Activated naive CD4-positive, alpha-beta T cell treated with anti-CD3 and anti-CD28 coated beads, Interleukin-2, amount 50 U/mL, for 24 hours (primary cell): Measurements from ENCODE around the gene COLEC11.

Experiments used
- H3K27ac Mint-ChIP-seq: one replicate; pipeline ENCODE4 v1.8.0; 2021; ENCODE audit warnings: mild to moderate bottlenecking, mixed read lengths
- H3K27me3 Mint-ChIP-seq: one replicate; pipeline ENCODE4 v1.8.0; 2021; ENCODE audit warnings: mixed read lengths
- H3K36me3 Mint-ChIP-seq: one replicate; pipeline ENCODE4 v1.8.0; 2021; ENCODE audit warnings: mixed read lengths
- H3K4me1 Mint-ChIP-seq: one replicate; pipeline ENCODE4 v1.8.0; 2021; ENCODE audit warnings: mixed read lengths
- H3K4me3 Mint-ChIP-seq: one replicate; pipeline ENCODE4 v1.8.0; 2021; ENCODE audit warnings: mild to moderate bottlenecking, mixed read lengths
- H3K9me3 Mint-ChIP-seq: one replicate; pipeline ENCODE4 v1.8.0; 2021; ENCODE audit warnings: mixed read lengths

The COLEC11 gene

DNA sequence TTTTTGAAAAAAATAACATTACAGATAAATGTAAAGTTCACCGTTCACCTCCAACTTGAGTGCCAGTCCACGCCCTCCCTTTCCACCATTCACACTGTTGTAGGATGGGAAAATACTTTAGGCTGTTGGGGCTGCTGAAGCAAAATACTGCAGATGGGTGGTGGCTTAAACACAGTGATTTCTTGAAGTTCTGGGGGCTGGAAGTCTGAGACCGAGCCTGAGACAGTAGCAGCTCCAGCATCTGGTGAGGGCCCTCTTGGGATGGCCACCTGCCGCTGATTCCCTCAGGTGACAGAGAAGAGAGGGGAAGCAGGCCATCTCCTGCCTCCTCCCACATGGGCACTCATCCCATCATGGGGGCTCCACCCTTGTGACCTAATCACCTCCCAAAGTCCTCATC lies 80.8 kb downstream of the COLEC11 start:
- H3K36me3 Mint-ChIP-seq = no peaks in the 10 kb centered on the region
- H3K9me3 Mint-ChIP-seq = no peaks in the 10 kb centered on the region
- no peak overlapping the region for H3K4me3 Mint-ChIP-seq
- no peak overlapping the region for H3K27ac Mint-ChIP-seq
- no peaks in the 10 kb centered on the region for H3K4me1 Mint-ChIP-seq
- H3K27me3 Mint-ChIP-seq = no peaks in the 10 kb centered on the region

DNA sequence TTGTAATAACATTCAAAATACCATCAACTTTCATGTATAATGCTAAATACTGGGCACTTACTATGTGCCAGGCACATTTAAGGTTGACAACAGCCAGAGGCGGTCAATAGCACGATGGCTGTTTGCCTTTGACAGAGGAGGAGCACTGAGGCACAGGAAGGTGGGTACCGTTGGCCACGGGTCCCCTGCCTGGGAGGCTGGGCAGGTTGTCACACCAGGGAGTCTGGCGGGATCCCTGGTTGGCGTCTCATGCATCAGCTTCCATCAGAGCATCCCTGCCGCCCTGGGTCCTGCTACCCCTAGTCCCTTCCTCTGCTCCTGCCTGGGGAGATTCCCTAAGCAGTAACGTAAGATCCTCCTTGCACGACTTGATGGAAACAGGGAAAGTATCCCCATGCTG lies 82.5 kb downstream of the COLEC11 start:
- Mint-ChIP-seq H3K27me3 (no peaks in the 10 kb centered on the region), H3K36me3 (no peaks in the 10 kb centered on the region), H3K9me3 (no peaks in the 10 kb centered on the region), H3K4me3 (no peak overlapping the region), H3K27ac (no peak overlapping the region), H3K4me1 (no peaks in the 10 kb centered on the region)

GRCh38 chr2:3678212-3678611 lies 83.3 kb downstream of the COLEC11 start:
- H3K27ac Mint-ChIP-seq = no peak overlapping the region
- H3K4me1 Mint-ChIP-seq = no peaks in the 10 kb centered on the region
- no peaks in the 10 kb centered on the region for H3K36me3 Mint-ChIP-seq
- no peak overlapping the region for H3K4me3 Mint-ChIP-seq
- no peaks in the 10 kb centered on the region for H3K27me3 Mint-ChIP-seq
- no peaks in the 10 kb centered on the region for H3K9me3 Mint-ChIP-seq

DNA sequence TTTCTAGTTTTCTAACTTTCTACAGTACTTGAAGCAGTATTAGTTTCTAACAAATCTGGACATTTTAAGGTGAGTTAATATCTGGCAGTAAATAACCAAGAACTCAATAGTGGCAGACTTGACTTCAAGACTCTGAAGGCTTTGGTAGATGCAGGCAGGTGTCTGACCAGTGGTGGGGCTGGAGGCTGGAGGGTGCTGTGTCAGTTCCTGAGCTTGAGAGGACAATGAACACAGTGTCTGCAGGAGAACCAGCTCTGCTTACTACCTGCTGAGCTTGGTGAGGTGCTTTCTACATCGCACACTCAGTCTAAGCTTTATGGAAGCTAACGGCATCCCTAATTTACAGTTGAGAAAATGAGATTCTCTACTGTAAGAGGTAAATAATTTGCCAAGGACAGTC lies 84.3 kb downstream of the COLEC11 start:
- no peaks in the 10 kb centered on the region for H3K9me3 Mint-ChIP-seq
- H3K27ac Mint-ChIP-seq = no peak overlapping the region
- no peaks in the 10 kb centered on the region for H3K36me3 Mint-ChIP-seq
- H3K4me1 Mint-ChIP-seq = no peaks in the 10 kb centered on the region
- peaks cover 1% of the 10 kb centered on the region for H3K27me3 Mint-ChIP-seq
- H3K4me3 Mint-ChIP-seq = no peak overlapping the region

DNA sequence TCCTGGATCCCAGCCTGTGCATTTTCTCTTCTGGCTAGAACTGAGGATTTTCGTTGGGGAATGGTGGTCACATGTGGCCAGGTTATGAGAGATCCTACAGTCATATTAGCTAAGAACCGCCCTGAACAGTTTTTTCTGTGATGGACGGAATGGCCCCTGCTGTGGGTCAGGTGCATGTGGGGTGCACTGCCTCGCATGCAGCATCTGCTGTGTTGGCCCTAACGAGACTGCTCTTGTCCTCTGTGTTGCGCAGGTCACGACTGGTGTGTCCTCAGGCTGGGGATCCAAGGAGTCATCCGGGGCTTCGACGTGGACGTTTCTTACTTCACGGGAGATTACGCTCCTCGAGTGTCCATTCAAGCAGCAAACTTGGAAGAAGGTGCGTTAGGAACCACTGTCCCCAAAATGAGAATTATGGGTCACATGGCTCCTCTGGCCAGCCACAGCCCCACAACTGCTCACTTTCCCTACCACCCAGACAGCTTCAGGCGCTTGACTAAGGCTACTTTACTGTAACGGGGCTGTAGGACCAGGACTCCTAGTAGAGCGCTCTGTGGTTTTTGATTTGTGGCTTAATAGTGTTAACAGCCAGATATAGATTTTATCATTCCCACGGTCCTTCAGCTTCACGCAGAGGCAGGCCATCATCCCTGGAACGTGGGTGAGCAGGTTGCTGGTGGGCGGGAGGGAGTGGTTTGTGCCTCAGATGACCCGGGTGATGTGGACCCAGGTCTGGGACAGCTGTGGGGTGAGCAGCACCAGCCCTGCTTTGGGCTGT lies 84.9 kb downstream of the COLEC11 start:
- H3K4me3 Mint-ChIP-seq = no peak overlapping the region
- peaks cover 1% of the 10 kb centered on the region for H3K27me3 Mint-ChIP-seq
- H3K36me3 Mint-ChIP-seq = no peaks in the 10 kb centered on the region
- H3K9me3 Mint-ChIP-seq = no peaks in the 10 kb centered on the region
- no peak overlapping the region for H3K27ac Mint-ChIP-seq
- H3K4me1 Mint-ChIP-seq = no peaks in the 10 kb centered on the region

GRCh38 chr2:3680548-3681345 lies 85.8 kb downstream of the COLEC11 start:
- no peak overlapping the region for H3K27ac Mint-ChIP-seq
- peaks cover 5% of the 10 kb centered on the region for H3K9me3 Mint-ChIP-seq
- no peak overlapping the region for H3K4me3 Mint-ChIP-seq
- peaks cover 1% of the 10 kb centered on the region for H3K27me3 Mint-ChIP-seq
- H3K36me3 Mint-ChIP-seq = no peaks in the 10 kb centered on the region
- H3K4me1 Mint-ChIP-seq = no peaks in the 10 kb centered on the region

DNA sequence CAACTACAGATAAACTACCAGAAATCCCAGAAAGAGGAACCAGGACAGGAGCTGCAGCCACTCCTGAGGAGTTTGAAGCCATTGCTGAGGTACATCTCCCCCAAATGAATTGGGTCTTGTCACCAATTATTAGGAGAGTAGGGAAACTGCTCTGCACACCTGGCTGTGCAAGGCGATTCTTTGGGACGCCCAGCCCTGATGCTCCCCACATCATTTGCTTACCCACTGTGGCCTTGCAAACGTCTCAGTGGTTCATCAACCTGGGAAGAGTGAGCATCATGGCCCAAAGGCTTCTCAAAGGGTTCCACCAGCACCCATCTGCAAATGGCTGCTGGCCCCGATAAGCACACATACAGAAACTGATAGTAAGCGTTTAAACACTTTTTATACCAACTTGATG lies 86.7 kb downstream of the COLEC11 start:
- Mint-ChIP-seq H3K9me3 (peaks cover 5% of the 10 kb centered on the region), H3K36me3 (no peaks in the 10 kb centered on the region), H3K27ac (no peak overlapping the region), H3K4me1 (no peaks in the 10 kb centered on the region), H3K4me3 (no peak overlapping the region), H3K27me3 (peaks cover 2% of the 10 kb centered on the region)

- Mint-ChIP-seq H3K9me3 (peaks cover 5% of the 10 kb centered on the region), H3K27me3 (peaks cover 3% of the 10 kb centered on the region), H3K4me3 (no peak overlapping the region), H3K36me3 (no peaks in the 10 kb centered on the region), H3K4me1 (no peaks in the 10 kb centered on the region), H3K27ac (no peak overlapping the region)
These were observed 87.9 kb downstream of the COLEC11 start for GRCh38 chr2:3682811-3683210.

GRCh38 chr2:3683748-3684454 lies 89.0 kb downstream of the COLEC11 start:
- H3K36me3 Mint-ChIP-seq = no peaks in the 10 kb centered on the region
- H3K4me1 Mint-ChIP-seq = no peaks in the 10 kb centered on the region
- H3K9me3 Mint-ChIP-seq = peaks cover 5% of the 10 kb centered on the region
- no peak overlapping the region for H3K4me3 Mint-ChIP-seq
- no peak overlapping the region for H3K27ac Mint-ChIP-seq
- H3K27me3 Mint-ChIP-seq = peaks cover 5% of the 10 kb centered on the region

- H3K4me1 Mint-ChIP-seq = no peaks in the 10 kb centered on the region
These were observed 95.3 kb downstream of the COLEC11 start for GRCh38 chr2:3689998-3690748.

DNA sequence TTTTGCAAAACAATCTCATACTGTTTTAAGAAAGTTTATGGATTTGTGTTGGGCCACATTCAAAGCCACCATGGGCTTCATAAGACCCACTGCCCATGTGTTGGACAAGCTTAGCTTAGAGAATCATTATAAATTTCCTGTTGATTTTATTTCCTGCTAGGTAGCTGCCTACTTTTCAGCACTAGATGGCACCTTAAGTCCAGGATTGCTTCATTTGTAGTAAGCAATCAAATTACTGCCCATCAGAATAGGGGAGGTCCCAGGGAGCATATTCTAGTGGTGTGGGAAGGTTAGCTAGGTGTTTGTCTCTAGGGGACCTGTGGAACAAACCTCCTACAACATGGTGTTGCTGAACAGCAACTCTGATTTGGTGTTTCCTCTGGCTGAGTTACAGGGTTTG lies 97.5 kb downstream of the COLEC11 start:
- Mint-ChIP-seq H3K27ac (no peak overlapping the region), H3K4me1 (no peaks in the 10 kb centered on the region), H3K4me3 (no peak overlapping the region), H3K36me3 (no peaks in the 10 kb centered on the region), H3K27me3 (peaks cover 12% of the 10 kb centered on the region), H3K9me3 (peaks cover 5% of the 10 kb centered on the region)

More at GRCh38 chr2:3689998-3690748, 95.3 kb downstream of the COLEC11 start:
- H3K27me3 Mint-ChIP-seq = peaks cover 11% of the 10 kb centered on the region
- no peak overlapping the region for H3K4me3 Mint-ChIP-seq
- H3K27ac Mint-ChIP-seq = no peak overlapping the region
- H3K9me3 Mint-ChIP-seq = peaks cover 7% of the 10 kb centered on the region
- no peaks in the 10 kb centered on the region for H3K36me3 Mint-ChIP-seq
